Duodenal mucosa (tissue), 2 donors: ENCODE data around the gene P4HA3.
"Not testable (repeated sequence)": the region's sequence is repeated elsewhere in the genome, so short reads cannot be mapped to it uniquely, and the experiment has no call there.

Experiments used
- H3K27ac ChIP-seq: one replicate; pipeline ENCODE4 v1.7.0; 2013; ENCODE audit warnings: low read depth, low read length
- H3K27me3 ChIP-seq, 2 donors: one replicate each; pipeline ENCODE4 v1.7.0; 2013; ENCODE audit warnings: low read length in 2 of 2, control low read depth in 1 of 2; ENCODE audit not compliant: insufficient read depth in 2 of 2, control insufficient read depth in 1 of 2
- H3K36me3 ChIP-seq, 2 donors: one replicate each; pipeline ENCODE4 v1.7.0; 2013; ENCODE audit warnings: low read length in 2 of 2, control low read depth in 1 of 2; ENCODE audit not compliant: insufficient read depth in 2 of 2, control insufficient read depth in 1 of 2
- H3K4me1 ChIP-seq, 2 donors: one replicate each; pipeline ENCODE4 v1.7.0; 2013; ENCODE audit warnings: low read length in 2 of 2, control low read depth in 1 of 2; ENCODE audit not compliant: insufficient read depth in 2 of 2, control insufficient read depth in 1 of 2
- H3K4me3 ChIP-seq, 2 donors: one replicate each; pipeline ENCODE4 v1.7.0; 2013; ENCODE audit warnings: low read length in 2 of 2, low read depth in 1 of 2
- H3K9ac ChIP-seq, 2 donors: one replicate each; pipeline ENCODE4 v1.7.0; 2013; ENCODE audit warnings: low read length in 2 of 2, low read depth in 1 of 2
- H3K9me3 ChIP-seq, 2 donors: one replicate each; pipeline ENCODE4 v1.7.0; 2013; ENCODE audit warnings: low read length in 2 of 2, control low read depth in 1 of 2; ENCODE audit not compliant: control insufficient read depth in 1 of 2

P4HA3 gene

GRCh38 chr11:74332291-74332690 lies 20.9 kb upstream of the P4HA3 start:
- Histone ChIP-seq H3K27ac (no peak overlapping the region), H3K9me3 (no peaks in the 10 kb centered on the region), H3K4me3 (no peak overlapping the region), H3K4me1 (peaks cover 0 to 10% of the 10 kb centered on the region in 2 donors), H3K36me3 (peaks cover 2 to 3% of the 10 kb centered on the region in 2 donors), H3K27me3 (no peaks in the 10 kb centered on the region), H3K9ac (no peak overlapping the region)

- H3K27ac ChIP-seq, H3K36me3 ChIP-seq, H3K4me3 ChIP-seq, H3K9ac ChIP-seq, H3K9me3 ChIP-seq, H3K27me3 ChIP-seq: not testable (repeated sequence)
- peaks cover 3 to 15% of the 10 kb centered on the region in 2 donors for H3K4me1 ChIP-seq
Measured at GRCh38 chr11:74331000-74331399, 19.6 kb upstream of the P4HA3 start.

DNA sequence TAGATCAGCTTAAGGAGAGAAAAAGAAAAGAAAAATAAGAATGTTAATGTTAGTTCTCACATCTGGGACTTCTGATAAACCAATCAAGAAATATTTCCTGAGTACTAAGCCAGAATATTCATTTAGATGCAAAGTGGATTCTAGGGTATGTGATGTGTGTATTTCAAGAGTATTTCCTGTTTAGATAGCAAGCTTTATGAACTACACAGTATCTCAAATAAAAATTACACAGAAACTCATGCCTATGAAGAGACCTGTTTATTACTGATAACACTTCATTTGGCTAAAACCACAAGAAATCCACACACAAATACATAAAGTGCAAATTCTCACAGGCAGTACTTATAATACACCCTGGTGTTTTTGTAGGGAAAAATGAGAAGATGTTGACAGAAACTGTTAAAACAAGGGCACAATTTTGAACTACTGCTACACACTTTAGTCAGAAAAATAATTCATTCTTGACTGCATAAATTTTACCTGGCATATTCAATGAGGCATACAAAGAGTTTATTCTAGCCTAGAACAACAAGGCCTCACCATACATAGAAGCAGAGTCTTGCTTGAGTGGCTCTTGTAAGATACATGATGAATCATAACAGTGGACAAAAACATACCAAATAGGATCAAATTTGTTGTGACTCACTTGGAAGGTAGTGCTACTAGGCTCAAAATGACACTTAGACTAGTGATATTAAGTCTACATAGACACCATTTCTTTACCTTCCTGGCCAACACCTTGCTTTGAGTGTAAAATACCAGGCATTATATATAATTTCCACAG lies 18.8 kb upstream of the P4HA3 start:
- no peaks in the 10 kb centered on the region for H3K36me3 ChIP-seq

DNA sequence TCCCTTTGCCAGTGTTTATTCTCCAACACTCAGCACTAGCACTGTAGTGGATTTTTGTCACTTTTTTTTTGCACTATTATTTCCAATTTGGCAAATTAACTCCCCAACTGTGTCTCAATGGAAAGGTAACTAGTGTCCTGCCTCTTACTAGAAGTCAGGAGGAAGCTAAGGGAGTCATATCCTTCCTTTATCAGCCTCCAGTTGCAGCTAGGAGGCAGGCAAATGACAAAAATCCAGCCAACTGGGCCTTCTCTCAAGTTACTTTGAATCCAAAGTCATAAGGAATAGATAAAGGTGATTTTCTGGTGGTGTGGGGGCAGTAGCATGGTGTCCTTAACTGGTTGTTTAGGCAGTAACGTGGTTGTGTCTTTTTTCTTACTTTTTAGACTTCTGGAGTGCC lies 15.6 kb upstream of the P4HA3 start:
- peaks cover 3 to 9% of the 10 kb centered on the region in 2 donors for H3K4me1 ChIP-seq
- H3K9me3 ChIP-seq: no peaks in the 10 kb centered on the region
- H3K4me3 ChIP-seq: no peak overlapping the region
- H3K27ac ChIP-seq: no peak overlapping the region
- no peak overlapping the region for H3K9ac ChIP-seq
- H3K27me3 ChIP-seq: no peaks in the 10 kb centered on the region
- no peaks in the 10 kb centered on the region for H3K36me3 ChIP-seq

More for the DNA sequence above, 18.8 kb upstream of the P4HA3 start:
- no peak overlapping the region for H3K9ac ChIP-seq
- H3K9me3 ChIP-seq: no peaks in the 10 kb centered on the region
- no peaks in the 10 kb centered on the region for H3K27me3 ChIP-seq
- peaks cover 3 to 15% of the 10 kb centered on the region in 2 donors for H3K4me1 ChIP-seq
- H3K4me3 ChIP-seq: no peak overlapping the region
- no peak overlapping the region for H3K27ac ChIP-seq

- H3K27me3 ChIP-seq: no peaks in the 10 kb centered on the region
- H3K27ac ChIP-seq: no peak overlapping the region
- no peak overlapping the region for H3K4me3 ChIP-seq
- no peaks in the 10 kb centered on the region for H3K9me3 ChIP-seq
- peaks cover 3 to 5% of the 10 kb centered on the region in 2 donors for H3K4me1 ChIP-seq
- H3K36me3 ChIP-seq: no peaks in the 10 kb centered on the region
- H3K9ac ChIP-seq: no peak overlapping the region
Measured at GRCh38 chr11:74326665-74327064, 15.2 kb upstream of the P4HA3 start.

DNA sequence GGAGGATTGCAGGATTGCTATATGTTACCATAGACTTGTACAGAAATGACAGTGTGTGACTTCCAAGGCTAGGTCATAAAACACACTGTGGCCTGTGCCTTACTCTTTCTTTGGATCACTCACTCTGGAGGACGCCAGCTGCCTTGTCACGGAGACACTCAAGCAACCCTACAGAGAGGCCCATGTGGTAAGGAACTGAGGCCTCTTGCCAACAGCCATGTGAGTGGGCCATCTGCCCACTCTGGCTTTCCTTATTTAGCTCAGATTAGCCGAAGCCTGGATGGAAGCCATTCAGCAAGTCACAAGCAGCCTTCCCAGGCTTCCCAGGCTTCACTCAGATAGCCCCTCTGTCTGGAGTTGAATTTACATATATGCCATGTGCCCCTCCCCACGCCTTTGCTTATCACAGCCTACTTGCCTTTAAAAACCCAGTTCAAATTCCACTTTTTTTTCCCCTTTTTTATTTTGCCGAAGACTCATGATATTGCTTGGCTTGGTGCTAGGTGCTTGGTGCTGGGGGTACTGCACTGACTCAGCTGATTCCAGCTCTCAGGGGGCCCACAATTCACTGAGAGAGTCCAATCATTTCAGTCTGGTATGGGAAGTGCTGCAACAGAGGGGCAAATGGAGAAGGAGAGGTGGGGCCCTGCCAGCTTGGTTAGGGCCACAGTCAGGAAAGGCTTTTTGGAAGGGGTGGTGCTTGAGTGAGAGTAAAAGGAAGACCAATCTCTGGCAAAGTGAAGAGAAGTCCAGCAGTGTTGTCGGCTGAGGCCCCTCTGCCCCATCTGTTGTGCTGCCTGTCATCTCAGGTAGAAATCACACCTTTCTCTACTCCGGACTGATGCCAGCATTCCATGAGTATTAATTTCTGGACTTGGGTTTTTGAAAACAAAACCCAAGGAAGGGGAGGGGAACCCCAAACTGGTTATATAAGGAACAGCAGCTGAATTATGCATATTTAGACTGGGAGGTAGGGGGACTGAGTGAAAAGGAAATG lies 14.5 kb upstream of the P4HA3 start:
- Histone ChIP-seq H3K27ac (no peak overlapping the region), H3K36me3 (no peaks in the 10 kb centered on the region), H3K4me3 (no peak overlapping the region), H3K4me1 (peaks cover 3 to 5% of the 10 kb centered on the region in 2 donors), H3K9ac (no peak overlapping the region), H3K9me3 (no peaks in the 10 kb centered on the region), H3K27me3 (no peaks in the 10 kb centered on the region)

- H3K27ac ChIP-seq: no peak overlapping the region
Measured at GRCh38 chr11:74322667-74323066, 11.2 kb upstream of the P4HA3 start.

GRCh38 chr11:74321487-74322188 lies 10.2 kb upstream of the P4HA3 start:
- Histone ChIP-seq H3K27me3 (no peaks in the 10 kb centered on the region), H3K4me3 (no peak overlapping the region), H3K36me3 (no peaks in the 10 kb centered on the region), H3K27ac (no peak overlapping the region), H3K9ac (no peak overlapping the region), H3K4me1 (peaks cover 3 to 5% of the 10 kb centered on the region in 2 donors), H3K9me3 (peaks cover under 1 to 4% of the 10 kb centered on the region in 2 donors)

More at GRCh38 chr11:74322667-74323066, 11.2 kb upstream of the P4HA3 start:
- Histone ChIP-seq H3K36me3 (no peaks in the 10 kb centered on the region), H3K27me3 (no peaks in the 10 kb centered on the region), H3K9me3 (no peaks in the 10 kb centered on the region), H3K4me1 (peaks cover 3 to 5% of the 10 kb centered on the region in 2 donors), H3K9ac (no peak overlapping the region), H3K4me3 (no peak overlapping the region)

DNA sequence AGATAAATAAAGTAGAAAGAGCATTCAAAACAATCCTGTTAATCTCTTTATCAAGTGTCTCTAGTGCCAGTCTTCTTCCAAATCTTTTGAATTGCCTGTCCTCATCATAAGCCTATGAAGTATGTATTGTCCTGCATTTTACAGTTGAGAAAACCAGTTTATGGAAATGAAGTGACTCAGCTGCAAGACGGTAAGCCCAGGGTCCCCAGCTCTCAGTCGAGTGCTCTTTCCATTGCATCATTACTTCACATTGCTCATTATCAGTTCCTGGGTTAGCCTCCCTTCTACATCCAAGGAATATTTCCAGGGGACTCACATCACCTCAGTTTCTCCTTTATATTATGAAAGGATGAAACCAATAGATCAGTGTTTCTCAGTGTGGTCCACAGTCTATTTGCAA lies 9.1 kb upstream of the P4HA3 start:
- Histone ChIP-seq H3K9me3 (peaks cover 4 to 7% of the 10 kb centered on the region in 2 donors), H3K9ac (no peak overlapping the region), H3K4me1 (no peaks in the 10 kb centered on the region), H3K4me3 (no peak overlapping the region), H3K27ac (no peak overlapping the region), H3K27me3 (no peaks in the 10 kb centered on the region), H3K36me3 (no peaks in the 10 kb centered on the region)
